ENCODE measurements around the gene RYR2.

GRCh38 chr1:237711281-237711680 is 669.3 kb downstream of the RYR2 start:
- no peak for TF ChIP-seq BHLHE40 (IDR thresholded peaks at IDR 0.05; ENCODE audit: borderline replicate concordance)
- TF ChIP-seq FOXM1 (IDR thresholded peaks at IDR 0.05; ENCODE audit: borderline replicate concordance) = no peak
- TF ChIP-seq, protein P1, sequence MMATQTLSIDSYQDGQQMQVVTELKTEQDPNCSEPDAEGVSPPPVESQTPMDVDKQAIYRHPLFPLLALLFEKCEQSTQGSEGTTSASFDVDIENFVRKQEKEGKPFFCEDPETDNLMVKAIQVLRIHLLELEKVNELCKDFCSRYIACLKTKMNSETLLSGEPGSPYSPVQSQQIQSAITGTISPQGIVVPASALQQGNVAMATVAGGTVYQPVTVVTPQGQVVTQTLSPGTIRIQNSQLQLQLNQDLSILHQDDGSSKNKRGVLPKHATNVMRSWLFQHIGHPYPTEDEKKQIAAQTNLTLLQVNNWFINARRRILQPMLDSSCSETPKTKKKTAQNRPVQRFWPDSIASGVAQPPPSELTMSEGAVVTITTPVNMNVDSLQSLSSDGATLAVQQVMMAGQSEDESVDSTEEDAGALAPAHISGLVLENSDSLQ (IDR thresholded peaks at IDR 0.05) = no peak
- TF ChIP-seq FOXK2 (IDR thresholded peaks at IDR 0.05) = no peak
- no peak for TF ChIP-seq NFRKB (IDR thresholded peaks at IDR 0.05)

Data from HEK293T (cell line).